ENCODE data around the gene FAM135A. TPM values are rescaled to one million over a fixed set of nuclear protein-coding genes. Genes with fewer than 3 reads are reported as not detected.

Gene FAM135A
- total and polyA plus RNA-seq, 2 experiments from 2014 or later = 35.2 to 68.7 TPM

- H3K4me1 ChIP-seq (ENCODE audit: insufficient read depth) = no peaks in the 10 kb centered on the region
- no peaks in the 10 kb centered on the region; the same call in 1 of the 2 replicates for H3K9me2 ChIP-seq (ENCODE audit: insufficient read depth)
- no peak for TF ChIP-seq STAT1 (IDR thresholded peaks at IDR 0.05; ENCODE audit: unreplicated experiment)
- TF ChIP-seq ETS1 (IDR thresholded peaks at IDR 0.05) = no peak
- no peak for TF ChIP-seq ZNF462 (CRISPR knock-in tag; IDR thresholded peaks at IDR 0.05)
- DNase-seq (ENCODE audit: low spot score) (no peak), ATAC-seq (no peak)
- H3K36me3 ChIP-seq (ENCODE audit: insufficient read depth) = peaks cover 26% of the 10 kb centered on the region
- no peaks in the 10 kb centered on the region; the same call in 1 of the 2 replicates for H4K20me1 ChIP-seq (replicated peaks; ENCODE audit: insufficient read depth)
- H3K27me3 ChIP-seq (ENCODE audit: insufficient read depth) = no peaks in the 10 kb centered on the region
- no peaks in the 10 kb centered on the region for H3F3A ChIP-seq (replicated peaks; ENCODE audit: low read depth)
- no peak overlapping the region for H3K4me3 Mint-ChIP-seq
- H2AFZ ChIP-seq = no peak overlapping the region
- H3K27ac Mint-ChIP-seq = no peak overlapping the region
- H3K27me3 Mint-ChIP-seq (ENCODE audit: insufficient read depth, low read depth, poor library complexity) = no peaks in the 10 kb centered on the region
- peaks cover 12% of the 10 kb centered on the region for H3K9me3 Mint-ChIP-seq
- H3K27ac ChIP-seq (ENCODE audit: low read depth) = no peak overlapping the region
- no peak overlapping the region for H3K4me2 ChIP-seq
- H3K4me1 Mint-ChIP-seq = no peaks in the 10 kb centered on the region
- H3K4me3 ChIP-seq = no peak overlapping the region
- H3K79me2 ChIP-seq (replicated peaks; ENCODE audit: insufficient read depth) = no peaks in the 10 kb centered on the region; the same call in 1 of the 2 replicates
- H3K36me3 Mint-ChIP-seq (ENCODE audit: low read depth) = peaks cover 59% of the 10 kb centered on the region
Observed at GRCh38 chr6:70502484-70502883, 89.2 kb downstream of the FAM135A start.

GRCh38 chr6:70503813-70504465, 90.6 kb downstream of the FAM135A start:
- H3K9me3 Mint-ChIP-seq = peaks cover 12% of the 10 kb centered on the region
- no peaks in the 10 kb centered on the region for H3K27me3 Mint-ChIP-seq (ENCODE audit: insufficient read depth, low read depth, poor library complexity)
- Histone ChIP-seq H3K79me2 (replicated peaks; ENCODE audit: insufficient read depth) (no peaks in the 10 kb centered on the region; the same call in 1 of the 2 replicates), H3K4me1 (ENCODE audit: insufficient read depth) (no peaks in the 10 kb centered on the region), H3K4me3 (no peak overlapping the region), H3K27ac (ENCODE audit: low read depth) (no peak overlapping the region), H4K20me1 (replicated peaks; ENCODE audit: insufficient read depth) (no peaks in the 10 kb centered on the region; the same call in 1 of the 2 replicates), H3K27me3 (ENCODE audit: insufficient read depth) (no peaks in the 10 kb centered on the region), H3F3A (replicated peaks; ENCODE audit: low read depth) (no peaks in the 10 kb centered on the region), H3K36me3 (ENCODE audit: insufficient read depth) (peaks cover 26% of the 10 kb centered on the region), H3K9me2 (ENCODE audit: insufficient read depth) (no peaks in the 10 kb centered on the region), H2AFZ (no peak overlapping the region), H3K4me2 (no peak overlapping the region)
- peaks cover 59% of the 10 kb centered on the region for H3K36me3 Mint-ChIP-seq (ENCODE audit: low read depth)
- ATAC-seq (no peak), DNase-seq (ENCODE audit: low spot score) (no peak)
- no peak overlapping the region for H3K4me3 Mint-ChIP-seq
- H3K27ac Mint-ChIP-seq = no peak overlapping the region
- H3K4me1 Mint-ChIP-seq = no peaks in the 10 kb centered on the region
- no peak for TF ChIP-seq JUNB (IDR thresholded peaks at IDR 0.05; ENCODE audit: unreplicated experiment)
- no peak for TF ChIP-seq EZH2phosphoT487 (IDR thresholded peaks at IDR 0.05; ENCODE audit: unreplicated experiment)
- no peak for TF ChIP-seq EZH2 (IDR thresholded peaks at IDR 0.05; ENCODE audit: low read depth, unreplicated experiment)
- TF ChIP-seq CTCF (conservative IDR thresholded peaks at IDR 0.05; ENCODE audit: low read depth in 2 of 2) = no peak
- TF ChIP-seq REST (IDR thresholded peaks at IDR 0.05; ENCODE audit: unreplicated experiment) = no peak
